NCI-H345 treated with DMSO at 0.1 percent for 48 hours (cell line): Measurements from ENCODE around the gene PACS2.
"Not testable (repeated sequence)": the region's sequence is repeated elsewhere in the genome, so short reads cannot be mapped to it uniquely, and the experiment has no call there.

Experiments
- DNase-seq: peaks from one replicate; lab custom pipeline; 2025; ENCODE audit not compliant: unreplicated experiment; lab: John Stamatoyannopoulos, UW

PACS2 gene

GRCh38 chr14:105287249-105288102 lies 27.1 kb upstream of the PACS2 start:
- no peak for DNase-seq

GRCh38 chr14:105288936-105289335 lies 25.6 kb upstream of the PACS2 start:
- DNase-seq: not testable (repeated sequence)

GRCh38 chr14:105290621-105291346 lies 23.8 kb upstream of the PACS2 start:
- no peak for DNase-seq

- DNase-seq: no peak
Measured at GRCh38 chr14:105292826-105293711, 21.5 kb upstream of the PACS2 start.

- no peak for DNase-seq
Measured at GRCh38 chr14:105294142-105294597, 20.4 kb upstream of the PACS2 start.

- DNase-seq: not testable (repeated sequence)
Measured at GRCh38 chr14:105297311-105297710, 17.2 kb upstream of the PACS2 start.

- no peak for DNase-seq
Measured at GRCh38 chr14:105299654-105300541, 14.7 kb upstream of the PACS2 start.

- peak; percentile 91 for DNase-seq
Measured at GRCh38 chr14:105300542-105301102, 13.9 kb upstream of the PACS2 start, which contains the start of gene BRF1. Gene BRF1, minus strand, starts transcription at chr14:105301001. Its CDS starts 372 bp downstream, at chr14:105300629.

- peak; percentile 94 for DNase-seq
Measured at GRCh38 chr14:105301103-105301914, 13.2 kb upstream of the PACS2 start.

- DNase-seq: not testable (repeated sequence)
Measured at GRCh38 chr14:105301915-105302249, 12.7 kb upstream of the PACS2 start.

GRCh38 chr14:105303949-105304348 lies 10.6 kb upstream of the PACS2 start:
- DNase-seq: no peak

- no peak for DNase-seq
Measured at GRCh38 chr14:105304565-105304964, 10.0 kb upstream of the PACS2 start.

- DNase-seq: no peak
Measured at GRCh38 chr14:105305345-105305744, 9.2 kb upstream of the PACS2 start.

GRCh38 chr14:105305791-105306190 lies 8.8 kb upstream of the PACS2 start:
- DNase-seq: no peak

- no peak for DNase-seq
Measured at GRCh38 chr14:105307052-105307727, 7.4 kb upstream of the PACS2 start.

GRCh38 chr14:105309371-105309770 lies 5.2 kb upstream of the PACS2 start:
- DNase-seq: no peak

GRCh38 chr14:105311838-105312237 lies 2.7 kb upstream of the PACS2 start:
- DNase-seq: no peak

GRCh38 chr14:105312973-105313372 lies 1.6 kb upstream of the PACS2 start:
- no peak for DNase-seq
